H1 (cell line): Measurements from ENCODE around the gene POLR2F. TPM values are rescaled to one million over a fixed set of nuclear protein-coding genes. Genes with fewer than 3 reads are reported as not detected.
"Not testable (repeated sequence)": the region's sequence is repeated elsewhere in the genome, so short reads cannot be mapped to it uniquely, and the experiment has no call there.

Source experiments
- CTCF ChIA-PET: fragments of 300-600 bp; sonication (Branson Sonifier 250); formaldehyde crosslinking; loops from one replicate; lab custom pipeline; 2021; ENCODE audit not compliant: partially characterized antibody; lab: Charles Lee
- POLR2A ChIA-PET: fragments of 300-600 bp; sonication (Branson Sonifier 250); formaldehyde crosslinking; loops from one replicate; lab custom pipeline; 2021; ENCODE audit warnings: inconsistent platforms; ENCODE audit not compliant: partially characterized antibody; lab: Charles Lee
- DNase-seq, 2 experiments: peaks; one replicate each; pipeline versions ENCODE4 v3.0.0 to v3.0.0-alpha.2; 2010 to 2022; ENCODE audit warnings: low spot score in 2 of 2, low read depth in 1 of 2, mixed read lengths in 1 of 2
- FAIRE-seq: peaks from 2 replicates; lab custom pipeline; 2011; peaks lifted over from hg19 to GRCh38; lab: Jason Lieb, UNC
- H2AFZ ChIP-seq: 2 replicates; pipeline ENCODE4 v1.8.1; 2012; ENCODE audit warnings: low read length, inconsistent platforms
- H2AK5ac ChIP-seq: 2 replicates; pipeline ENCODE4 v1.6.1; 2013; ENCODE audit warnings: low read depth, low read length
- H2BK120ac ChIP-seq: replicated peaks from 2 replicates; pipeline ENCODE3; 2013; ENCODE audit warnings: low read depth, low read length, inconsistent platforms
- H2BK12ac ChIP-seq: 2 replicates; pipeline ENCODE4 v1.6.1; 2013; ENCODE audit warnings: low read depth, low read length
- H2BK15ac ChIP-seq: 2 replicates; pipeline ENCODE4 v1.6.1; 2013; ENCODE audit warnings: low read length
- H2BK20ac ChIP-seq: 2 replicates; pipeline ENCODE4 v1.6.1; 2013; ENCODE audit warnings: low read length
- H2BK5ac ChIP-seq: 2 replicates; pipeline ENCODE4 v1.6.1; 2013; ENCODE audit warnings: low read depth, low read length
- H3K14ac ChIP-seq: 2 replicates; pipeline ENCODE4 v1.6.1; 2013; ENCODE audit warnings: inconsistent platforms; ENCODE audit not compliant: insufficient read length
- H3K18ac ChIP-seq: 2 replicates; pipeline ENCODE4 v1.6.1; 2013; ENCODE audit warnings: low read length; ENCODE audit errors: extremely low read depth
- H3K23ac ChIP-seq: 2 replicates; pipeline ENCODE4 v1.6.1; 2013; ENCODE audit warnings: inconsistent platforms; ENCODE audit not compliant: insufficient read length
- H3K23me2 ChIP-seq: 2 replicates; pipeline ENCODE4 v1.6.1; 2013; ENCODE audit warnings: low read depth, low read length
- H3K27ac ChIP-seq: 2 replicates; pipeline ENCODE4 v1.6.1; 2011; ENCODE audit warnings: low read depth, low read length, inconsistent platforms
- H3K27me3 ChIP-seq, 4 experiments: replicated peaks in 1 of 4; 1 replicate in 1 of 4; 2 replicates in 3 of 4; pipeline versions ENCODE4 v1.6.1 to v1.8.1; 2011 to 2013; ENCODE audit warnings: low read length in 3 of 4, mild to moderate bottlenecking in 3 of 4, inconsistent platforms in 2 of 4, mixed read lengths in 2 of 4, moderate library complexity in 1 of 4; ENCODE audit not compliant: control insufficient read depth in 3 of 4, insufficient read depth in 3 of 4; ENCODE audit errors: extremely low read depth in 1 of 4
- H3K36me3 ChIP-seq, 4 experiments: 2 replicates each; pipeline versions ENCODE4 v1.6.1 to v1.8.1; 2011 to 2013; ENCODE audit warnings: mild to moderate bottlenecking in 4 of 4, low read length in 3 of 4, moderate library complexity in 2 of 4, control low read depth in 1 of 4, inconsistent platforms in 1 of 4; ENCODE audit not compliant: insufficient read depth in 4 of 4, control insufficient read depth in 2 of 4
- H3K4ac ChIP-seq: replicated peaks from 2 replicates; pipeline ENCODE3; 2013; ENCODE audit warnings: low read length, low read depth, mixed read lengths, inconsistent platforms; ENCODE audit not compliant: insufficient read length
- H3K4me1 ChIP-seq, 4 experiments: replicated peaks in 1 of 4; 1 replicate in 1 of 4; 2 replicates in 3 of 4; pipeline versions ENCODE4 v1.6.1 to v1.8.1; 2011 to 2013; ENCODE audit warnings: low read length in 3 of 4, inconsistent platforms in 2 of 4, mixed read lengths in 1 of 4; ENCODE audit not compliant: insufficient read depth in 4 of 4, control insufficient read depth in 3 of 4
- H3K4me2 ChIP-seq, 2 experiments: 2 replicates each; pipeline versions ENCODE4 v1.6.1 to v1.8.1; 2011 to 2013; ENCODE audit warnings: low read depth in 2 of 2, low read length in 2 of 2, control low read depth in 1 of 2, inconsistent platforms in 1 of 2, mild to moderate bottlenecking in 1 of 2; ENCODE audit not compliant: insufficient read depth in 1 of 2
- H3K4me3 ChIP-seq, 4 experiments: fragments of 200-600, 300-600 bp in 1 of 4; sonication (generic), shearing (Covaris generic), sonication (Bioruptor Twin) in 1 of 4; 2 replicates each; pipeline versions ENCODE4 v1.5.1 to v1.8.1; 2011 to 2016; ENCODE audit warnings: low read length in 4 of 4, low read depth in 3 of 4, control low read depth in 2 of 4, inconsistent platforms in 2 of 4, mild to moderate bottlenecking in 2 of 4, mixed read lengths in 1 of 4, moderate library complexity in 1 of 4; ENCODE audit not compliant: insufficient read depth in 2 of 4; ENCODE audit errors: extremely low read depth in 1 of 4
- H3K56ac ChIP-seq: replicated peaks from 2 replicates; pipeline ENCODE3; 2013; ENCODE audit warnings: low read depth, mild to moderate bottlenecking, mixed read lengths, low read length, inconsistent platforms; ENCODE audit not compliant: insufficient read length
- H3K79me1 ChIP-seq: 2 replicates; pipeline ENCODE4 v1.6.1; 2013; ENCODE audit warnings: low read depth, low read length, control low read depth
- H3K79me2 ChIP-seq, 2 experiments: 2 replicates each; pipeline versions ENCODE4 v1.6.1 to v1.8.1; 2012 to 2013; ENCODE audit warnings: low read length in 2 of 2, mild to moderate bottlenecking in 2 of 2, inconsistent platforms in 1 of 2; ENCODE audit not compliant: insufficient read depth in 2 of 2, control insufficient read depth in 1 of 2
- H3K9ac ChIP-seq, 4 experiments: replicated peaks in 1 of 4; 1 replicate in 1 of 4; 2 replicates in 3 of 4; pipeline versions ENCODE4 v1.6.1 to v1.8.1; 2011 to 2013; ENCODE audit warnings: low read depth in 3 of 4, low read length in 3 of 4, control low read depth in 2 of 4, mild to moderate bottlenecking in 2 of 4, moderate library complexity in 2 of 4, inconsistent platforms in 1 of 4; ENCODE audit errors: extremely low read depth in 1 of 4
- H3K9me3 ChIP-seq, 2 experiments: 2 replicates each; pipeline versions ENCODE4 v1.6.1 to v1.8.1; 2012 to 2013; ENCODE audit warnings: mild to moderate bottlenecking in 2 of 2, moderate library complexity in 2 of 2, control low read depth in 1 of 2, inconsistent platforms in 1 of 2, low read depth in 1 of 2, low read length in 1 of 2, mixed read lengths in 1 of 2; ENCODE audit not compliant: insufficient read depth in 2 of 2
- H4K20me1 ChIP-seq, 2 experiments: replicated peaks in 1 of 2; 2 replicates each; pipeline versions ENCODE3 to v1.8.1; 2011 to 2013; ENCODE audit warnings: inconsistent platforms in 2 of 2, low read length in 2 of 2, mild to moderate bottlenecking in 1 of 2; ENCODE audit not compliant: insufficient read depth in 2 of 2, control insufficient read depth in 1 of 2
- H4K5ac ChIP-seq: 2 replicates; pipeline ENCODE4 v1.6.1; 2013; ENCODE audit warnings: low read length, low read depth, mixed read lengths, inconsistent platforms; ENCODE audit not compliant: insufficient read length
- H4K8ac ChIP-seq: 2 replicates; pipeline ENCODE4 v1.8.0; 2013; ENCODE audit warnings: mild to moderate bottlenecking, moderate library complexity, low read length, inconsistent platforms; ENCODE audit not compliant: insufficient read depth; ENCODE audit errors: extremely low read depth
- H4K91ac ChIP-seq: replicated peaks from 2 replicates; pipeline ENCODE3; 2013; ENCODE audit warnings: low read length, mixed read lengths, inconsistent platforms; ENCODE audit not compliant: insufficient read length
- WGBS, 2 experiments: shearing (Covaris generic) in 1 of 2; methylation state at CpG; one replicate each; pipeline versions ENCODE4 v1.1.6 to v1.1.7; 2013 to 2015; ENCODE audit warnings: low lambda C conversion rate in 2 of 2, mixed read lengths in 2 of 2, inconsistent platforms in 1 of 2, low coverage in 1 of 2, missing lambda C conversion rate in 1 of 2; ENCODE audit not compliant: insufficient replicate concordance in 2 of 2, insufficient coverage in 1 of 2, insufficient read length in 1 of 2; ENCODE audit errors: extremely low coverage in 1 of 2, missing lambda C conversion rate in 1 of 2; 5-methylcytosine and 5-hydroxymethylcytosine counted together
- polyA plus RNA-seq, 7 experiments: library from polyadenylated mRNA; depleted of rRNA in 3 of 7; stranded (reverse) in 5 of 7; unstranded in 2 of 7; fragments of >200 nt in 5 of 7; fragments of 200-250 nt in 2 of 7; gene quantifications; 1 replicate in 5 of 7; 2 replicates in 1 of 7; 4 replicates in 1 of 7; pipeline versions ENCODE4 v1.2.1 to v1.2.3, GENCODE V29; 2011 to 2013; ENCODE audit warnings: missing spikeins in 2 of 7, mixed read lengths in 2 of 7
- total RNA-seq: library from RNA; stranded (reverse); fragmentation: NEBNext Ultra II Directional; extraction: Animal tissue kit (Norgen Biotek cat#: 25700); gene quantifications from 2 replicates; pipeline ENCODE4 v1.2.1, GENCODE V29; 2021

Gene POLR2F
- total and polyA plus RNA-seq, 2 of the 8 experiments (the other 6 are each of a cell fraction or from before 2014, with no cell fraction given) = 150 to 176 TPM

GRCh38 chr22:37947142-37947795 lies 6.2 kb upstream of the POLR2F start:
- not testable (repeated sequence) for H2BK20ac ChIP-seq, H3K18ac ChIP-seq, DNase-seq, H3K27ac ChIP-seq, H3K23me2 ChIP-seq, H3K27me3 ChIP-seq, H2AK5ac ChIP-seq, H3K14ac ChIP-seq, H3K23ac ChIP-seq, H3K56ac ChIP-seq, FAIRE-seq, H3K4me2 ChIP-seq, H2BK120ac ChIP-seq, H4K20me1 ChIP-seq, H3K36me3 ChIP-seq, H3K9ac ChIP-seq, H3K79me2 ChIP-seq, H3K9me3 ChIP-seq, H2BK15ac ChIP-seq, H4K5ac ChIP-seq, H2AFZ ChIP-seq, H4K91ac ChIP-seq, H3K4me3 ChIP-seq, H3K79me1 ChIP-seq, H2BK12ac ChIP-seq, H3K4ac ChIP-seq, H3K4me1 ChIP-seq, H2BK5ac ChIP-seq
- CTCF ChIA-PET = interaction anchor here (0.7 to 2.2 kb wide), 6 partner anchors 10 to 65 kb away, joined by 3 to 10 read pairs (median 5); no protein-coding TSS in a partner anchor
- 88% methylated on average over 13 of the region's 14 CpGs; no CpG with 5 or more reads in 1 of the 2 experiments for WGBS, 2 experiments
- POLR2A ChIA-PET = interaction anchor here (0.7 to 1.1 kb wide), 4 partner anchors 10 to 113 kb away, joined by 3 to 5 read pairs (median 4); no protein-coding TSS in a partner anchor
- peak overlapping the region; percentile 25; the same call in 1 of the 2 replicates for H4K8ac ChIP-seq
